HCT116 (cell line): ENCODE results near the gene GPR37L1.

ENCODE experiments used
- EZH2 ChIP-seq: fragments of 200-600 bp; sonication (generic); IDR thresholded peaks from 2 replicates; pipeline ENCODE4 v1.6.1; 2017; ENCODE audit warnings: antibody characterized with exemption, mixed run types
- JUND ChIP-seq: IDR thresholded peaks from 2 replicates; pipeline ENCODE4 v1.6.1; 2012
- POLR2A ChIP-seq: IDR thresholded peaks from 2 replicates; pipeline ENCODE4 v1.7.0; 2011; ENCODE audit warnings: borderline replicate concordance; ENCODE audit not compliant: insufficient read depth, insufficient read length; ENCODE audit errors: extremely low read depth
- SP1 ChIP-seq: IDR thresholded peaks from 2 replicates; pipeline ENCODE4 v1.6.1; 2012; ENCODE audit warnings: low read depth
- TF ChIP-seq, protein P1 (sequence below), 3 experiments: fragments of 200-600 bp in 1 of 3; sonication (generic) in 1 of 3; IDR thresholded peaks in 2 of 3; conservative IDR thresholded peaks in 1 of 3; 2 replicates each; pipeline ENCODE4 v1.5.1; 2012 to 2017; ENCODE audit warnings: low read depth in 2 of 3, low read length in 2 of 3, antibody characterized with exemption in 1 of 3, borderline replicate concordance in 1 of 3, control low read depth in 1 of 3, mild to moderate bottlenecking in 1 of 3, mixed read lengths in 1 of 3, mixed run types in 1 of 3, moderate library complexity in 1 of 3; ENCODE audit not compliant: insufficient read depth in 1 of 3
- TF ChIP-seq, protein P2 (sequence below): IDR thresholded peaks from 2 replicates; pipeline ENCODE4 v1.6.1; 2012; ENCODE audit warnings: low read depth

DNA sequence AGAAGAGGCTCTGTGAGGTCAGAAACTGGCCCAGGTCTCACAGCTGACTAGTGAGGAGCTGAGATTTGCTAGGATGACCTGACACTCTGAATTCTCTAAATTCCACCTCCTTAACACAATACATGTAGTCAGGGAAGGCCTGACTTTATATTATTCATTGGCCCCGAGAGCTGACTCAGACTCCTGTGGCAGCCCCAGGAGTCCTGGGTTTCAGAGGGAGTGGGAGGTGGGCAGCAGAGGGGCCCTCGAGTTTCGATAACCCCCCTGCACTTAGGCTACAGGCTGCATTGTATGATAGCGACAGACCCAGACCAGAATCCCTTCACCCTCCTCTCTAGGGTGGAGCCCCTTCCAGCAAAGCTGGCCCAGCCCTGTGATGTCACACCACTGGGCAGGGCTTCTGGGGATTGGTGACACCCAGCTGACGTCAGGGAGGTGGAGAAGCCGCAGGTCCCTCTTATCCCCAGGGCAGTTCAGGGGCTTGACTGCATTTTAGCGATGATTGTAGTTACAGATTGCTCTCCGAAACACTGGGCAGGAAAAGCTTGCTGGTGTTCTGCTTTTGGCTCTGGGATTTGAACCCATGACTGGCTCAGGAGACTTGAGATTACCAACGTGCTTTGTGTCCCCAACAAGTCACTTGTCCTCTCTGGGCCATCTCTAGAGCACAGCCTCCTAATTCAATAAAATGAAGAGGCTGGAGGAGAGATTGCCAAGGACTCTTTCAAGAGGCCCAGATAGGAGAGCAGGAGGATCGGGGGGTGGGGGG lies 17.0 kb upstream of the GPR37L1 start:
- TF ChIP-seq, protein P1, sequence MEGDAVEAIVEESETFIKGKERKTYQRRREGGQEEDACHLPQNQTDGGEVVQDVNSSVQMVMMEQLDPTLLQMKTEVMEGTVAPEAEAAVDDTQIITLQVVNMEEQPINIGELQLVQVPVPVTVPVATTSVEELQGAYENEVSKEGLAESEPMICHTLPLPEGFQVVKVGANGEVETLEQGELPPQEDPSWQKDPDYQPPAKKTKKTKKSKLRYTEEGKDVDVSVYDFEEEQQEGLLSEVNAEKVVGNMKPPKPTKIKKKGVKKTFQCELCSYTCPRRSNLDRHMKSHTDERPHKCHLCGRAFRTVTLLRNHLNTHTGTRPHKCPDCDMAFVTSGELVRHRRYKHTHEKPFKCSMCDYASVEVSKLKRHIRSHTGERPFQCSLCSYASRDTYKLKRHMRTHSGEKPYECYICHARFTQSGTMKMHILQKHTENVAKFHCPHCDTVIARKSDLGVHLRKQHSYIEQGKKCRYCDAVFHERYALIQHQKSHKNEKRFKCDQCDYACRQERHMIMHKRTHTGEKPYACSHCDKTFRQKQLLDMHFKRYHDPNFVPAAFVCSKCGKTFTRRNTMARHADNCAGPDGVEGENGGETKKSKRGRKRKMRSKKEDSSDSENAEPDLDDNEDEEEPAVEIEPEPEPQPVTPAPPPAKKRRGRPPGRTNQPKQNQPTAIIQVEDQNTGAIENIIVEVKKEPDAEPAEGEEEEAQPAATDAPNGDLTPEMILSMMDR (IDR thresholded peaks at IDR 0.05 in 2 of 3, conservative IDR thresholded peaks at IDR 0.05 in 1 of 3; ENCODE audit: borderline replicate concordance in 1 of 3, insufficient read depth in 1 of 3, low read depth in 2 of 3, low read length in 2 of 3) = no peak
- TF ChIP-seq, protein P2, sequence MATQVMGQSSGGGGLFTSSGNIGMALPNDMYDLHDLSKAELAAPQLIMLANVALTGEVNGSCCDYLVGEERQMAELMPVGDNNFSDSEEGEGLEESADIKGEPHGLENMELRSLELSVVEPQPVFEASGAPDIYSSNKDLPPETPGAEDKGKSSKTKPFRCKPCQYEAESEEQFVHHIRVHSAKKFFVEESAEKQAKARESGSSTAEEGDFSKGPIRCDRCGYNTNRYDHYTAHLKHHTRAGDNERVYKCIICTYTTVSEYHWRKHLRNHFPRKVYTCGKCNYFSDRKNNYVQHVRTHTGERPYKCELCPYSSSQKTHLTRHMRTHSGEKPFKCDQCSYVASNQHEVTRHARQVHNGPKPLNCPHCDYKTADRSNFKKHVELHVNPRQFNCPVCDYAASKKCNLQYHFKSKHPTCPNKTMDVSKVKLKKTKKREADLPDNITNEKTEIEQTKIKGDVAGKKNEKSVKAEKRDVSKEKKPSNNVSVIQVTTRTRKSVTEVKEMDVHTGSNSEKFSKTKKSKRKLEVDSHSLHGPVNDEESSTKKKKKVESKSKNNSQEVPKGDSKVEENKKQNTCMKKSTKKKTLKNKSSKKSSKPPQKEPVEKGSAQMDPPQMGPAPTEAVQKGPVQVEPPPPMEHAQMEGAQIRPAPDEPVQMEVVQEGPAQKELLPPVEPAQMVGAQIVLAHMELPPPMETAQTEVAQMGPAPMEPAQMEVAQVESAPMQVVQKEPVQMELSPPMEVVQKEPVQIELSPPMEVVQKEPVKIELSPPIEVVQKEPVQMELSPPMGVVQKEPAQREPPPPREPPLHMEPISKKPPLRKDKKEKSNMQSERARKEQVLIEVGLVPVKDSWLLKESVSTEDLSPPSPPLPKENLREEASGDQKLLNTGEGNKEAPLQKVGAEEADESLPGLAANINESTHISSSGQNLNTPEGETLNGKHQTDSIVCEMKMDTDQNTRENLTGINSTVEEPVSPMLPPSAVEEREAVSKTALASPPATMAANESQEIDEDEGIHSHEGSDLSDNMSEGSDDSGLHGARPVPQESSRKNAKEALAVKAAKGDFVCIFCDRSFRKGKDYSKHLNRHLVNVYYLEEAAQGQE = no peak
- TF ChIP-seq SP1 (no peak), EZH2 (no peak), JUND (no peak), POLR2A (no peak)
